Prostate gland (tissue), 2 donors: ENCODE data around the gene UBQLNL. TPM values are rescaled to one million over a fixed set of nuclear protein-coding genes. Genes with fewer than 3 reads are reported as not detected.

Experiments used
- DNase-seq: peaks from one replicate; pipeline ENCODE4 v3.0.0-alpha.2; 2019; ENCODE audit warnings: low spot score
- H3K27ac ChIP-seq, 2 donors: fragments of 200-600 bp; sonication (generic); 2 replicates each; pipeline ENCODE4 v1.5.1; 2017 to 2019
- H3K27me3 ChIP-seq: fragments of 200-600 bp; sonication (generic); replicated peaks from 2 replicates; pipeline ENCODE4 v1.5.1; 2019; ENCODE audit not compliant: insufficient read depth
- H3K36me3 ChIP-seq, 2 donors: fragments of 200-600 bp; sonication (generic); 1 replicate in 1 of 2; 2 replicates in 1 of 2; pipeline versions ENCODE4 v1.5.1 to v1.8.1; 2017 to 2019
- H3K4me1 ChIP-seq: fragments of 200-600 bp; sonication (generic); replicated peaks from 2 replicates; pipeline ENCODE4 v1.5.1; 2019
- H3K4me3 ChIP-seq, 2 donors: fragments of 200-600 bp; sonication (generic); 2 replicates each; pipeline ENCODE4 v1.5.1; 2017 to 2019
- H3K9me3 ChIP-seq: fragments of 200-600 bp; sonication (generic); 2 replicates; pipeline ENCODE4 v1.5.1; 2017
- CTCF ChIP-seq, 4 experiments: fragments of 200-600 bp in 2 of 4; fragments of 450-650 bp in 2 of 4; sonication (generic) in 2 of 4; IDR thresholded peaks; 1 replicate in 3 of 4; 2 replicates in 1 of 4; pipeline ENCODE4 v1.5.1; 2016 to 2019; ENCODE audit warnings: antibody characterized with exemption in 4 of 4, mild to moderate bottlenecking in 2 of 4, moderate library complexity in 2 of 4
- POLR2A ChIP-seq: fragments of 450-650 bp; IDR thresholded peaks from one replicate; pipeline ENCODE4 v1.6.1; 2016; ENCODE audit warnings: antibody characterized with exemption, mild to moderate bottlenecking
- POLR2AphosphoS5 ChIP-seq: sonication (generic); formaldehyde crosslinking; IDR thresholded peaks from one replicate; pipeline ENCODE4 v1.6.1; 2017; ENCODE audit warnings: antibody characterized with exemption
- WGBS: methylation state at CpG from one replicate; pipeline ENCODE4 v1.1.5; 2018; 5-methylcytosine and 5-hydroxymethylcytosine counted together
- intact Hi-C: fragments of 100-400 bp; cut with DNase I; formaldehyde crosslinking; loops from one replicate; pipeline ENCODE4 v1.14.2; 2022
- total RNA-seq, 2 donors: library from RNA; depleted of rRNA; stranded (reverse); fragments of >200 nt; gene quantifications; one replicate each; pipeline ENCODE4 v1.1.0, GENCODE V29; 2016

Gene UBQLNL
- total RNA-seq: 1 to 10 TPM in 1 of 2 donors, under 1 TPM in 1; 0.68 to 1.6 TPM

- H3K4me1 ChIP-seq: no peaks in the 10 kb centered on the region
- H3K27ac ChIP-seq: no peak within 1 kb of the TSS
- TF ChIP-seq POLR2AphosphoS5: no peak
- no peak for TF ChIP-seq POLR2A
- no peak for TF ChIP-seq CTCF (IDR thresholded peaks at IDR 0.05)
- H3K4me3 ChIP-seq: no peak within 1 kb of the TSS
- no peaks in the 10 kb centered on the region for H3K36me3 ChIP-seq
- DNase-seq: no peak
- whole genome bisulfite sequencing: 92% methylated on average over 2 of the region's 2 CpGs
- intact Hi-C loops: no loop called here
- H3K9me3 ChIP-seq: no peaks in the 10 kb centered on the region
- no peaks in the 10 kb centered on the region for H3K27me3 ChIP-seq
These were observed at the start of gene UBQLNL for GRCh38 chr11:5516599-5516998. TSS of gene UBQLNL (minus strand) at chr11:5516699. CDS start at chr11:5516441, 258 bp downstream.

GRCh38 chr11:5564259-5565019 is 47.9 kb upstream of the UBQLNL start:
- no peak overlapping the region for H3K27ac ChIP-seq
- no peaks in the 10 kb centered on the region for H3K4me1 ChIP-seq
- 81% methylated on average over 1 of the region's 1 CpG for WGBS
- no peaks in the 10 kb centered on the region for H3K36me3 ChIP-seq
- H3K9me3 ChIP-seq: no peaks in the 10 kb centered on the region
- DNase-seq: no peak
- no peaks in the 10 kb centered on the region for H3K27me3 ChIP-seq
- no peak overlapping the region for H3K4me3 ChIP-seq
- TF ChIP-seq POLR2A (no peak), POLR2AphosphoS5 (no peak), CTCF (IDR thresholded peaks at IDR 0.05) (no peak)
- intact Hi-C loops: no loop called here

- H3K27ac ChIP-seq: no peak overlapping the region
- H3K9me3 ChIP-seq: no peaks in the 10 kb centered on the region
- H3K4me1 ChIP-seq: no peaks in the 10 kb centered on the region
- no peaks in the 10 kb centered on the region for H3K36me3 ChIP-seq
- H3K4me3 ChIP-seq: no peak overlapping the region
- intact Hi-C loops: no loop called here
- 51% methylated on average over 3 of the region's 3 CpGs for WGBS
- H3K27me3 ChIP-seq: no peaks in the 10 kb centered on the region
- DNase-seq: no peak
- no peak for TF ChIP-seq POLR2A
- no peak for TF ChIP-seq POLR2AphosphoS5
- no peak for TF ChIP-seq CTCF (IDR thresholded peaks at IDR 0.05)
These were observed 41.3 kb upstream of the UBQLNL start for GRCh38 chr11:5557751-5558150.

GRCh38 chr11:5556596-5557188 is 40.2 kb upstream of the UBQLNL start:
- H3K4me3 ChIP-seq: no peak overlapping the region
- no peaks in the 10 kb centered on the region for H3K4me1 ChIP-seq
- no peak overlapping the region for H3K27ac ChIP-seq
- H3K36me3 ChIP-seq: no peaks in the 10 kb centered on the region
- TF ChIP-seq POLR2A (no peak), POLR2AphosphoS5 (no peak), CTCF (IDR thresholded peaks at IDR 0.05) (no peak)
- DNase-seq: no peak
- 18% methylated on average over 3 of the region's 3 CpGs for WGBS
- H3K27me3 ChIP-seq: no peaks in the 10 kb centered on the region
- intact Hi-C loops: no loop called here
- H3K9me3 ChIP-seq: no peaks in the 10 kb centered on the region

GRCh38 chr11:5553343-5553742 is 36.8 kb upstream of the UBQLNL start:
- Histone ChIP-seq H3K27me3 (no peaks in the 10 kb centered on the region), H3K4me3 (no peak overlapping the region), H3K36me3 (no peaks in the 10 kb centered on the region), H3K9me3 (no peaks in the 10 kb centered on the region), H3K27ac (no peak overlapping the region), H3K4me1 (no peaks in the 10 kb centered on the region)
- no peak for TF ChIP-seq POLR2AphosphoS5
- TF ChIP-seq POLR2A: no peak
- no peak for TF ChIP-seq CTCF (IDR thresholded peaks at IDR 0.05)
- DNase-seq: no peak
- intact Hi-C loops: no loop called here
